ENCODE measurements around the gene PERCC1.

- TF ChIP-seq CTCF (IDR thresholded peaks at IDR 0.05) (no peak), POLR2A (IDR thresholded peaks at IDR 0.05) (no peak)
These were observed 4.0 kb upstream of the PERCC1 start for GRCh38 chr16:1426734-1427471.

All from testis (tissue), 2 donors.